T-helper 2 cell treated with Interferon-gamma antibody and Interleukin-4, amounts not matched to agents 100 ng/mL and 5 ng/mL, for 36 hours (primary cell): ENCODE data around the gene ARFGAP1. TPM values are rescaled to one million over a fixed set of nuclear protein-coding genes. Genes with fewer than 3 reads are reported as not detected.
"Not testable (repeated sequence)": the region's sequence is repeated elsewhere in the genome, so short reads cannot be mapped to it uniquely, and the experiment has no call there.

Experiments
- intact Hi-C: fragments of 100-400 bp; cut with micrococcal nuclease; formaldehyde crosslinking; loops from one replicate; pipeline ENCODE4 v1.15.1; 2023
- total RNA-seq: library from RNA; stranded (reverse); gene quantifications from 2 replicates; pipeline ENCODE4 v1.2.3, GENCODE V29; 2022

ARFGAP1 gene
- total RNA-seq, 1 donor from 2014 or later, result 84.9 TPM

GRCh38 chr20:63330940-63331339 is 58.3 kb downstream of the ARFGAP1 start:
- intact Hi-C loops, result no loop called here

GRCh38 chr20:63331741-63332400 is 59.3 kb downstream of the ARFGAP1 start:
- intact Hi-C loops, result no loop called here

GRCh38 chr20:63332488-63333240 is 60.1 kb downstream of the ARFGAP1 start:
- intact Hi-C loops, result no loop called here

GRCh38 chr20:63333241-63333836 is 60.7 kb downstream of the ARFGAP1 start:
- intact Hi-C loops, result no loop called here

- intact Hi-C loops, result no loop called here
These were observed 61.7 kb downstream of the ARFGAP1 start for GRCh38 chr20:63334356-63334755.

GRCh38 chr20:63335060-63335459 is 62.4 kb downstream of the ARFGAP1 start:
- intact Hi-C loops, result not testable (repeated sequence)

GRCh38 chr20:63335711-63336110 is 63.1 kb downstream of the ARFGAP1 start:
- intact Hi-C loops, result no loop called here

GRCh38 chr20:63336232-63336752 is 63.7 kb downstream of the ARFGAP1 start:
- intact Hi-C loops, result no loop called here

GRCh38 chr20:63337786-63338420 is 65.3 kb downstream of the ARFGAP1 start:
- intact Hi-C loops, result no loop called here

Other genes starting within 250 kb of the ARFGAP1 start
- gene YTHDF1, start 56.7 kb upstream of the ARFGAP1 start, total RNA-seq, result 42.4 and 42.6 TPM in 2 replicates
- gene BIRC7, start 36.9 kb upstream of the ARFGAP1 start, total RNA-seq, result not detected in 2 replicates
- gene NKAIN4, start 18.4 kb upstream of the ARFGAP1 start, total RNA-seq, result not detected in 2 replicates
- gene COL20A1, start 20.4 kb downstream of the ARFGAP1 start, total RNA-seq, result not detected in 2 replicates
- not detected in 2 replicates for gene CHRNA4, start 88.5 kb downstream of the ARFGAP1 start, total RNA-seq
- 0.05 and 0.11 TPM in 2 replicates for gene KCNQ2, start 199.8 kb downstream of the ARFGAP1 start, total RNA-seq
- gene EEF1A2, start 226.3 kb downstream of the ARFGAP1 start, total RNA-seq, result 0.45 and 0.55 TPM in 2 replicates
- 159 and 167 TPM in 2 replicates for gene PPDPF, start 248.0 kb downstream of the ARFGAP1 start, total RNA-seq